A549 (cell line): ENCODE measurements around the gene TXNL4A. TPM values are rescaled to one million over a fixed set of nuclear protein-coding genes. Genes with fewer than 3 reads are reported as not detected.

ENCODE experiments used
- ATAC-seq, 2 experiments: fragments of 200-7000 bp in 1 of 2; fragments of >200 bp in 1 of 2; cut with Nextera tagmentation in 1 of 2; cut with Tn5 transposase in 1 of 2; 3 replicates each; pipeline versions ENCODE4 v1.8.0 to v1.9.1; 2018 to 2020; ENCODE audit warnings: mild to moderate bottlenecking in 1 of 2, moderate library complexity in 1 of 2
- CTCF ChIA-PET: fragments of 300-600 bp; sonication (Branson Sonifier 250); formaldehyde crosslinking; extraction: SDS; loops from one replicate; lab custom pipeline; 2021; ENCODE audit warnings: antibody characterized with exemption, inconsistent platforms; lab: Yijun Ruan, JAX
- POLR2A ChIA-PET: fragments of 350-600 bp; formaldehyde crosslinking; extraction: SDS; loops from one replicate; lab custom pipeline; 2021; ENCODE audit warnings: antibody characterized with exemption, inconsistent platforms; lab: Yijun Ruan, JAX
- DNase-seq, 2 experiments: peaks; one replicate each; pipeline versions ENCODE4 v3.0.0 to v3.0.0-alpha.2; 2011 to 2016; ENCODE audit warnings: low read depth in 1 of 2, low spot score in 1 of 2
- FAIRE-seq: peaks from 2 replicates; lab custom pipeline; 2011; peaks lifted over from hg19 to GRCh38; lab: Jason Lieb, UNC
- H3K27ac ChIP-seq, 2 experiments: fragments of >200 bp; sonication (Bioruptor Twin); formaldehyde crosslinking; 3 replicates each; pipeline ENCODE4 v1.5.1; 2016 to 2017
- H3K4me1 ChIP-seq: fragments of >200 bp; sonication (Bioruptor Twin); formaldehyde crosslinking; 3 replicates; pipeline ENCODE4 v1.6.1; 2016
- H3K4me2 ChIP-seq: fragments of >200 bp; sonication (Bioruptor Twin); formaldehyde crosslinking; 3 replicates; pipeline ENCODE4 v1.6.1; 2016
- H3K4me3 ChIP-seq: fragments of >200 bp; sonication (Bioruptor Twin); formaldehyde crosslinking; 3 replicates; pipeline ENCODE4 v1.5.1; 2016
- H3K9me3 ChIP-seq: fragments of >200 bp; sonication (Bioruptor Twin); formaldehyde crosslinking; 3 replicates; pipeline ENCODE4 v1.6.1; 2016
- CBX8 ChIP-seq: fragments of 200-600 bp; sonication (generic); IDR thresholded peaks from 2 replicates; pipeline ENCODE4 v1.6.1; 2016
- CEBPB ChIP-seq, 2 experiments: fragments of >200 bp in 1 of 2; sonication (Bioruptor Twin) in 1 of 2; formaldehyde crosslinking in 1 of 2; IDR thresholded peaks; 2 replicates each; pipeline ENCODE4 v1.6.1; 2012 to 2016
- EP300 ChIP-seq, 2 experiments: fragments of >200 bp; sonication (Bioruptor Twin); formaldehyde crosslinking; IDR thresholded peaks; 2 replicates in 1 of 2; 3 replicates in 1 of 2; pipeline ENCODE4 v1.6.1; 2016 to 2017
- ESRRA ChIP-seq: fragments of 150-350 bp; IDR thresholded peaks from 2 replicates; pipeline ENCODE4 v1.6.1; 2014; ENCODE audit warnings: mild to moderate bottlenecking, low read length, borderline replicate concordance
- FOXS1 ChIP-seq: fragments of 250-450 bp; sonication (Bioruptor Pico); IDR thresholded peaks from 2 replicates; pipeline ENCODE4 v1.5.0; 2020; ENCODE audit warnings: mild to moderate bottlenecking, moderate library complexity
- GATA3 ChIP-seq: IDR thresholded peaks from 2 replicates; pipeline ENCODE4 v1.6.1; 2012; ENCODE audit warnings: borderline replicate concordance
- HDAC2 ChIP-seq: fragments of 200-600 bp; sonication (generic); IDR thresholded peaks from 2 replicates; pipeline ENCODE4 v1.6.1; 2016
- HEYL ChIP-seq: fragments of 250-450 bp; sonication (Bioruptor Pico); IDR thresholded peaks from 2 replicates; pipeline ENCODE4 v1.8.0; 2021; ENCODE audit warnings: mild to moderate bottlenecking, moderate library complexity
- MAFK ChIP-seq: fragments of 450-650 bp; IDR thresholded peaks from 2 replicates; pipeline ENCODE4 v1.6.1; 2014; ENCODE audit not compliant: partially characterized antibody
- MAZ ChIP-seq: fragments of 150-350 bp; IDR thresholded peaks from 2 replicates; pipeline ENCODE4 v1.6.1; 2014; ENCODE audit warnings: antibody characterized with exemption, low read depth, low read length, borderline replicate concordance
- MYC ChIP-seq: IDR thresholded peaks from 2 replicates; pipeline ENCODE4 v1.6.1; 2012; ENCODE audit warnings: mild to moderate bottlenecking, inconsistent platforms, low read length, improper control_type of control experiment, borderline replicate concordance
- POLR2AphosphoS2 ChIP-seq: conservative IDR thresholded peaks from 2 replicates; pipeline ENCODE4 v1.6.1; 2012; ENCODE audit warnings: low read length, improper control_type of control experiment, inconsistent platforms
- RNF2 ChIP-seq: fragments of 200-600 bp; sonication (generic); IDR thresholded peaks from 2 replicates; pipeline ENCODE4 v1.6.1; 2016; ENCODE audit warnings: low read depth, mild to moderate bottlenecking, antibody characterized with exemption, moderate library complexity, borderline replicate concordance
- WGBS: methylation state at CpG from one replicate; pipeline ENCODE4 v1.1.6; 2017; ENCODE audit errors: missing lambda C conversion rate; 5-methylcytosine and 5-hydroxymethylcytosine counted together
- polyA plus RNA-seq, 4 experiments: library from polyadenylated mRNA; depleted of rRNA in 3 of 4; stranded (reverse); fragments of >200 nt; fragmentation: RNase III in 1 of 4; extraction: RNeasy Plus Mini Kit Qiagen cat#74134 plus additional on column Dnase treatment in 1 of 4; gene quantifications; 2 replicates in 3 of 4; 3 replicates in 1 of 4; pipeline ENCODE4 v1.2.3, GENCODE V29; 2011 to 2017
- TF ChIP-seq, protein P1 (sequence below): fragments of >200 bp; sonication (Bioruptor Twin); formaldehyde crosslinking; IDR thresholded peaks from 3 replicates; pipeline ENCODE4 v1.5.1; 2016
- TF ChIP-seq, protein P2 (sequence below): fragments of 200-600 bp; sonication (generic); IDR thresholded peaks from 2 replicates; pipeline ENCODE4 v1.6.1; 2016; ENCODE audit warnings: antibody characterized with exemption, mild to moderate bottlenecking, moderate library complexity
- TF ChIP-seq, protein P3 (sequence below): fragments of 450-650 bp; IDR thresholded peaks from 2 replicates; pipeline ENCODE4 v1.6.1; 2014; ENCODE audit warnings: antibody characterized with exemption
- TF ChIP-seq, protein P4 (sequence below): IDR thresholded peaks from 2 replicates; pipeline ENCODE4 v1.6.1; 2012
- TF ChIP-seq, protein P5 (sequence below): fragments of 150-350 bp; IDR thresholded peaks from 2 replicates; pipeline ENCODE4 v1.6.1; 2014; ENCODE audit warnings: low read depth, mild to moderate bottlenecking, low read length
- TF ChIP-seq, protein P6 (sequence below): fragments of 250-450 bp; sonication (Bioruptor Pico); IDR thresholded peaks from 2 replicates; pipeline ENCODE4 v1.5.0; 2020; ENCODE audit warnings: low read depth, mild to moderate bottlenecking, moderate library complexity

Gene TXNL4A
- polyA plus RNA-seq, 2 of the 4 experiments (the other 2 are of a cell fraction), result 99.6 to 139 TPM

DNA sequence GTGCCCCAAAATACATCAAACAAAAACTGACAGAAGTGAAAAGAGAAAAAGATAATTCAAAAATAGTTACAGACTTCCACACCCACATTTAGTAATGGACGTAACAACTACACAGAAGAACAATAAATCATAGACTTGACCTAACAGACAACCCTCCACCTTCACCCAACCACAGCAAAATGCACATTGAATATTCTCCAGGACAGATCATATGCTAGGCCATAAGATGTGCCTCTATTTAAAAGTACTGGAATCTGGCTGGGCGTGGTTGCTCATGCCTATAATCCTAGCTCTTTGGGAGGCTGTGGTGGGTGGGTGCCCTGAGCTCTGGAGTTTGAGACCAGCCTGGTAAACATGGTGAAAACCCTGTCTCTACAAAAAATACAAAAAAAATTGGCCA lies 56.9 kb downstream of the TXNL4A start:
- FAIRE-seq, result no peak

DNA sequence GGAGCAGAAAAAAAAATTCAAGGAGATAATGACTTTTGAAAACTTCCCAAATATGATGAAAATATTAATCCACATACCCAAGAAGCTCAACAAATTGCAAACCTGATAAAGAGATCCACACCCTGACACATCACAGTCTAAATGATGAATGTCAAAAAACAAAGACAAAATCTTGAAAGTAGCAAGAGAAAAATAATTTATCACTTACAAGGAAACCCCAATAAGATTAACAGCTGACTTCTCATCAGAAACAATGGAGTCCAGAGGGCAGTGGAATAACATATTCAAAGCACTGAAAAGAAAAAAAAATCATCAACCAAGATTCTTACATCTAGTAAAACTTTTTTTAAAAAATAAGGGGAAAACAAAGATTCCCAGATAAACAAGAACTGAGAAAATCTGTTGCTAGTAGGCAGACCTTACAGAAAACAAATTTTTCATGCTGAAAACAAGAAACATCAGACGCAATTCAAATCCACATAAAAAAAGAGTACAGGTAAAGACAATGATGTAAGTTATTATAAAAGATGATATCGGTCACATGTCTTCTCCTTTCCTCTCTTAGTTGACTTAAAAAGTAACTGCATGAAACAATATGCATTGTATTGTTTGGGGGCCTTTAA lies 58.2 kb downstream of the TXNL4A start:
- peaks cover 35% of the 10 kb centered on the region for H3K9me3 ChIP-seq
- CTCF ChIA-PET, result no interaction called here
- DNase-seq, result no peak
- TF ChIP-seq FOXS1 (CRISPR knock-in tag) (peak; percentile 72; the same call in 1 of the 2 replicates), GATA3 (no peak), HEYL (CRISPR knock-in tag) (no peak), MAFK (no peak)
- TF ChIP-seq, all 56 proteins: peak for 1
- Histone ChIP-seq H3K27ac (no peak overlapping the region), H3K4me1 (no peaks in the 10 kb centered on the region), H3K4me3 (no peak overlapping the region), H3K4me2 (no peak overlapping the region)
- ATAC-seq (no peak), FAIRE-seq (no peak)
- POLR2A ChIA-PET, result no interaction called here
- WGBS, result 56% methylated on average over 2 of the region's 2 CpGs

More for the DNA sequence above, 56.9 kb downstream of the TXNL4A start:
- no peak for ATAC-seq
- ChIA-PET POLR2A (no interaction called here), CTCF (no interaction called here)
- 67% methylated on average over 2 of the region's 2 CpGs for WGBS
- H3K4me2 ChIP-seq, result no peak overlapping the region
- no peak overlapping the region for H3K4me3 ChIP-seq
- peaks cover 41% of the 10 kb centered on the region for H3K9me3 ChIP-seq
- DNase-seq, result no peak
- TF ChIP-seq MAZ (no peak), ESRRA (no peak), CBX8 (no peak), MYC (no peak), RNF2 (no peak), HDAC2 (no peak), EP300 (IDR thresholded peaks at IDR 0.05) (no peak), CEBPB (IDR thresholded peaks at IDR 0.05) (no peak), POLR2AphosphoS2 (no peak)
- TF ChIP-seq, protein P1, sequence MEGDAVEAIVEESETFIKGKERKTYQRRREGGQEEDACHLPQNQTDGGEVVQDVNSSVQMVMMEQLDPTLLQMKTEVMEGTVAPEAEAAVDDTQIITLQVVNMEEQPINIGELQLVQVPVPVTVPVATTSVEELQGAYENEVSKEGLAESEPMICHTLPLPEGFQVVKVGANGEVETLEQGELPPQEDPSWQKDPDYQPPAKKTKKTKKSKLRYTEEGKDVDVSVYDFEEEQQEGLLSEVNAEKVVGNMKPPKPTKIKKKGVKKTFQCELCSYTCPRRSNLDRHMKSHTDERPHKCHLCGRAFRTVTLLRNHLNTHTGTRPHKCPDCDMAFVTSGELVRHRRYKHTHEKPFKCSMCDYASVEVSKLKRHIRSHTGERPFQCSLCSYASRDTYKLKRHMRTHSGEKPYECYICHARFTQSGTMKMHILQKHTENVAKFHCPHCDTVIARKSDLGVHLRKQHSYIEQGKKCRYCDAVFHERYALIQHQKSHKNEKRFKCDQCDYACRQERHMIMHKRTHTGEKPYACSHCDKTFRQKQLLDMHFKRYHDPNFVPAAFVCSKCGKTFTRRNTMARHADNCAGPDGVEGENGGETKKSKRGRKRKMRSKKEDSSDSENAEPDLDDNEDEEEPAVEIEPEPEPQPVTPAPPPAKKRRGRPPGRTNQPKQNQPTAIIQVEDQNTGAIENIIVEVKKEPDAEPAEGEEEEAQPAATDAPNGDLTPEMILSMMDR, result no peak
- TF ChIP-seq, protein P2, sequence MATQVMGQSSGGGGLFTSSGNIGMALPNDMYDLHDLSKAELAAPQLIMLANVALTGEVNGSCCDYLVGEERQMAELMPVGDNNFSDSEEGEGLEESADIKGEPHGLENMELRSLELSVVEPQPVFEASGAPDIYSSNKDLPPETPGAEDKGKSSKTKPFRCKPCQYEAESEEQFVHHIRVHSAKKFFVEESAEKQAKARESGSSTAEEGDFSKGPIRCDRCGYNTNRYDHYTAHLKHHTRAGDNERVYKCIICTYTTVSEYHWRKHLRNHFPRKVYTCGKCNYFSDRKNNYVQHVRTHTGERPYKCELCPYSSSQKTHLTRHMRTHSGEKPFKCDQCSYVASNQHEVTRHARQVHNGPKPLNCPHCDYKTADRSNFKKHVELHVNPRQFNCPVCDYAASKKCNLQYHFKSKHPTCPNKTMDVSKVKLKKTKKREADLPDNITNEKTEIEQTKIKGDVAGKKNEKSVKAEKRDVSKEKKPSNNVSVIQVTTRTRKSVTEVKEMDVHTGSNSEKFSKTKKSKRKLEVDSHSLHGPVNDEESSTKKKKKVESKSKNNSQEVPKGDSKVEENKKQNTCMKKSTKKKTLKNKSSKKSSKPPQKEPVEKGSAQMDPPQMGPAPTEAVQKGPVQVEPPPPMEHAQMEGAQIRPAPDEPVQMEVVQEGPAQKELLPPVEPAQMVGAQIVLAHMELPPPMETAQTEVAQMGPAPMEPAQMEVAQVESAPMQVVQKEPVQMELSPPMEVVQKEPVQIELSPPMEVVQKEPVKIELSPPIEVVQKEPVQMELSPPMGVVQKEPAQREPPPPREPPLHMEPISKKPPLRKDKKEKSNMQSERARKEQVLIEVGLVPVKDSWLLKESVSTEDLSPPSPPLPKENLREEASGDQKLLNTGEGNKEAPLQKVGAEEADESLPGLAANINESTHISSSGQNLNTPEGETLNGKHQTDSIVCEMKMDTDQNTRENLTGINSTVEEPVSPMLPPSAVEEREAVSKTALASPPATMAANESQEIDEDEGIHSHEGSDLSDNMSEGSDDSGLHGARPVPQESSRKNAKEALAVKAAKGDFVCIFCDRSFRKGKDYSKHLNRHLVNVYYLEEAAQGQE, result no peak
- TF ChIP-seq, protein P3, sequence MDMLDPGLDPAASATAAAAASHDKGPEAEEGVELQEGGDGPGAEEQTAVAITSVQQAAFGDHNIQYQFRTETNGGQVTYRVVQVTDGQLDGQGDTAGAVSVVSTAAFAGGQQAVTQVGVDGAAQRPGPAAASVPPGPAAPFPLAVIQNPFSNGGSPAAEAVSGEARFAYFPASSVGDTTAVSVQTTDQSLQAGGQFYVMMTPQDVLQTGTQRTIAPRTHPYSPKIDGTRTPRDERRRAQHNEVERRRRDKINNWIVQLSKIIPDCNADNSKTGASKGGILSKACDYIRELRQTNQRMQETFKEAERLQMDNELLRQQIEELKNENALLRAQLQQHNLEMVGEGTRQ, result no peak
- TF ChIP-seq, protein P4, sequence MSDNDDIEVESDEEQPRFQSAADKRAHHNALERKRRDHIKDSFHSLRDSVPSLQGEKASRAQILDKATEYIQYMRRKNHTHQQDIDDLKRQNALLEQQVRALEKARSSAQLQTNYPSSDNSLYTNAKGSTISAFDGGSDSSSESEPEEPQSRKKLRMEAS, result no peak
- TF ChIP-seq, protein P5, sequence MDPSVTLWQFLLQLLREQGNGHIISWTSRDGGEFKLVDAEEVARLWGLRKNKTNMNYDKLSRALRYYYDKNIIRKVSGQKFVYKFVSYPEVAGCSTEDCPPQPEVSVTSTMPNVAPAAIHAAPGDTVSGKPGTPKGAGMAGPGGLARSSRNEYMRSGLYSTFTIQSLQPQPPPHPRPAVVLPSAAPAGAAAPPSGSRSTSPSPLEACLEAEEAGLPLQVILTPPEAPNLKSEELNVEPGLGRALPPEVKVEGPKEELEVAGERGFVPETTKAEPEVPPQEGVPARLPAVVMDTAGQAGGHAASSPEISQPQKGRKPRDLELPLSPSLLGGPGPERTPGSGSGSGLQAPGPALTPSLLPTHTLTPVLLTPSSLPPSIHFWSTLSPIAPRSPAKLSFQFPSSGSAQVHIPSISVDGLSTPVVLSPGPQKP, result no peak
- TF ChIP-seq, protein P6, sequence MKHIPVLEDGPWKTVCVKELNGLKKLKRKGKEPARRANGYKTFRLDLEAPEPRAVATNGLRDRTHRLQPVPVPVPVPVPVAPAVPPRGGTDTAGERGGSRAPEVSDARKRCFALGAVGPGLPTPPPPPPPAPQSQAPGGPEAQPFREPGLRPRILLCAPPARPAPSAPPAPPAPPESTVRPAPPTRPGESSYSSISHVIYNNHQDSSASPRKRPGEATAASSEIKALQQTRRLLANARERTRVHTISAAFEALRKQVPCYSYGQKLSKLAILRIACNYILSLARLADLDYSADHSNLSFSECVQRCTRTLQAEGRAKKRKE (CRISPR knock-in tag), result no peak
- no peak overlapping the region for H3K27ac ChIP-seq
- H3K4me1 ChIP-seq, result no peaks in the 10 kb centered on the region
